OCI-LY7 (cell line): Measurements from ENCODE around the gene GRM1.

Experiments used
- CTCF ChIP-seq: fragments of 200-600 bp; sonication (generic); conservative IDR thresholded peaks from 2 replicates; pipeline ENCODE4 v1.5.1; 2014; ENCODE audit warnings: mild to moderate bottlenecking, antibody characterized with exemption, low read length, moderate library complexity, mixed read lengths
- EZH2phosphoT487 ChIP-seq: fragments of 200-600 bp; sonication (generic); IDR thresholded peaks from 2 replicates; pipeline ENCODE4 v1.6.1; 2018; ENCODE audit warnings: low read depth, borderline replicate concordance, mild to moderate bottlenecking, mixed run types, antibody characterized with exemption, low read length, moderate library complexity, mixed read lengths

GRCh38 chr6:146297815-146298214, 269.0 kb downstream of the GRM1 start:
- TF ChIP-seq CTCF (no peak), EZH2phosphoT487 (no peak)
